ENCODE results near the gene IRS2. TPM values are rescaled to one million over a fixed set of nuclear protein-coding genes. Genes with fewer than 3 reads are reported as not detected.

The IRS2 gene
- total RNA-seq, 1 experiment from 2014 or later, result 9.2 TPM

GRCh38 chr13:109781384-109782065 lies 4.9 kb downstream of the IRS2 start:
- Histone ChIP-seq H4K20me1 (ENCODE audit: insufficient read depth) (no peaks in the 10 kb centered on the region), H2AFZ (ENCODE audit: low read depth, low read length, poor library complexity, severe bottlenecking) (no peak overlapping the region)
- no peak for DNase-seq (ENCODE audit: low read depth, low spot score)

More at GRCh38 chr13:109781384-109782065, 4.9 kb downstream of the IRS2 start:
- Histone ChIP-seq H3K4me1 (ENCODE audit: control insufficient read depth in 1 of 2, insufficient read depth in 2 of 2, low read length in 2 of 2) (peaks cover 4 to 35% of the 10 kb centered on the region in 2 experiments; a peak in 3 of 4 replicates), H3K27ac (ENCODE audit: low read depth, low read length) (no peak overlapping the region), H3K9ac (ENCODE audit: low read length) (no peak overlapping the region), H3K79me2 (ENCODE audit: insufficient read depth, low read length) (peaks cover 51% of the 10 kb centered on the region), H3K9me2 (ENCODE audit: insufficient read depth) (no peaks in the 10 kb centered on the region), H3K9me3 (ENCODE audit: control insufficient read depth in 1 of 2, insufficient read depth in 1 of 2, low read depth in 1 of 2, low read length in 2 of 2) (no peaks in the 10 kb centered on the region), H3K4me2 (ENCODE audit: low read length) (no peak overlapping the region), H3K4me3 (replicated peaks in 1 of 2; ENCODE audit: low read depth in 1 of 2, low read length in 2 of 2) (no peak overlapping the region), H3K36me3 (ENCODE audit: control insufficient read depth in 1 of 2, insufficient read depth in 2 of 2, low read length in 2 of 2) (0 out of 4 replicates have a peak, but pooled peaks cover 0 to 2% of the 10 kb centered on the region in 2 experiments), H3K27me3 (ENCODE audit: insufficient read depth, low read length) (no peaks in the 10 kb centered on the region)
- ChIA-PET POLR2A (no interaction called here), RAD21 (ENCODE audit: low non-redundant PET in 1 of 2, low total read pairs in 2 of 2, uncharacterized antibody in 2 of 2, unreplicated experiment in 2 of 2) (no interaction called here), CTCF (no interaction called here)
- intact Hi-C loops (cut with micrococcal nuclease), result no loop called here
- BruUV-seq (replicated peaks), result no TSS peak
- ATAC-seq, result no peak
- no peak for TF ChIP-seq CTCF (IDR thresholded peaks at IDR 0.05 in 2 of 3, conservative IDR thresholded peaks at IDR 0.05 in 1 of 3; ENCODE audit: borderline replicate concordance in 1 of 3, insufficient read depth in 1 of 3, low read depth in 2 of 3, low read length in 2 of 3)
- TF ChIP-seq EZH2 (IDR thresholded peaks at IDR 0.05), result no peak
- TF ChIP-seq REST (IDR thresholded peaks at IDR 0.05; ENCODE audit: low read depth), result no peak
- no peak for TF ChIP-seq EZH2phosphoT487 (IDR thresholded peaks at IDR 0.05; ENCODE audit: borderline replicate concordance)
- no peak for TF ChIP-seq TCF7L2 (IDR thresholded peaks at IDR 0.05; ENCODE audit: borderline replicate concordance, extremely low read depth, insufficient read depth, insufficient read length)
- no peak for TF ChIP-seq ZNF274 (IDR thresholded peaks at IDR 0.05; ENCODE audit: low read depth, low read length)
- TF ChIP-seq FOSL1 (IDR thresholded peaks at IDR 0.05; ENCODE audit: low read depth), result no peak
- no peak for TF ChIP-seq JUND (IDR thresholded peaks at IDR 0.05)
- no peak for TF ChIP-seq POLR2AphosphoS5 (IDR thresholded peaks at IDR 0.05; ENCODE audit: low read depth, low read length)
- no peak for TF ChIP-seq MAX (IDR thresholded peaks at IDR 0.05)
- no peak for TF ChIP-seq SRF (IDR thresholded peaks at IDR 0.05; ENCODE audit: low read depth)
- TF ChIP-seq ZFX (IDR thresholded peaks at IDR 0.05), result no peak
- TF ChIP-seq ELF1 (IDR thresholded peaks at IDR 0.05; ENCODE audit: borderline replicate concordance, low read depth), result no peak
- TF ChIP-seq SP1 (IDR thresholded peaks at IDR 0.05; ENCODE audit: low read depth), result no peak
- TF ChIP-seq EGR1 (IDR thresholded peaks at IDR 0.05; ENCODE audit: low read depth), result no peak
- no peak for TF ChIP-seq RAD21 (IDR thresholded peaks at IDR 0.05; ENCODE audit: low read depth)
- TF ChIP-seq CBX3 (IDR thresholded peaks at IDR 0.05; ENCODE audit: low read depth), result no peak
- TF ChIP-seq ATF3 (IDR thresholded peaks at IDR 0.05), result no peak
- no peak for TF ChIP-seq CEBPB (IDR thresholded peaks at IDR 0.05; ENCODE audit: low read depth)
- no peak for TF ChIP-seq ZBTB33 (IDR thresholded peaks at IDR 0.05; ENCODE audit: extremely low read depth, insufficient replicate concordance, low read length)
